DND-41 (cell line): ENCODE data around the gene PTDSS2.

Source experiments
- ATAC-seq: fragments of 200-7000 bp; cut with Tn5 transposase; 3 replicates; pipeline ENCODE4 v1.9.1; 2021; ENCODE audit warnings: low read depth; ENCODE audit not compliant: insufficient read depth
- DNase-seq: peaks from one replicate; pipeline ENCODE4 v3.0.0-alpha.2; 2020
- H2AFZ ChIP-seq: 2 replicates; pipeline ENCODE4 v1.6.0; 2012; ENCODE audit warnings: low read depth, low read length
- H3K27ac ChIP-seq: 2 replicates; pipeline ENCODE4 v1.5.1; 2012; ENCODE audit warnings: low read length, inconsistent platforms
- H3K27me3 ChIP-seq: fragments of 200-600 bp; sonication (generic); 2 replicates; pipeline ENCODE4 v1.6.0; 2012; ENCODE audit warnings: low read length, mild to moderate bottlenecking, inconsistent platforms; ENCODE audit not compliant: insufficient read depth, poor library complexity
- H3K36me3 ChIP-seq: 2 replicates; pipeline ENCODE4 v1.5.1; 2012; ENCODE audit warnings: low read length, inconsistent platforms; ENCODE audit not compliant: insufficient read depth
- H3K4me1 ChIP-seq: 2 replicates; pipeline ENCODE4 v1.5.1; 2012; ENCODE audit warnings: mild to moderate bottlenecking, low read length; ENCODE audit not compliant: insufficient read depth
- H3K4me2 ChIP-seq: 2 replicates; pipeline ENCODE4 v1.6.0; 2012; ENCODE audit warnings: mild to moderate bottlenecking, moderate library complexity, low read length, inconsistent platforms; ENCODE audit not compliant: insufficient read depth
- H3K4me3 ChIP-seq, 2 experiments: fragments of 200-600 bp in 1 of 2; shearing (Covaris generic) in 1 of 2; 2 replicates each; pipeline ENCODE4 v1.5.1; 2012 to 2016; ENCODE audit warnings: inconsistent platforms in 2 of 2, low read length in 2 of 2, mild to moderate bottlenecking in 2 of 2, low read depth in 1 of 2, moderate library complexity in 1 of 2
- H3K79me2 ChIP-seq: 2 replicates; pipeline ENCODE4 v1.6.0; 2012; ENCODE audit warnings: low read length, inconsistent platforms; ENCODE audit not compliant: insufficient read depth
- H3K9ac ChIP-seq: 2 replicates; pipeline ENCODE4 v1.6.0; 2012; ENCODE audit warnings: low read depth, mild to moderate bottlenecking, inconsistent platforms, low read length, moderate library complexity
- H3K9me3 ChIP-seq: 2 replicates; pipeline ENCODE4 v1.5.1; 2012; ENCODE audit warnings: low read length, moderate library complexity, mild to moderate bottlenecking, inconsistent platforms; ENCODE audit not compliant: insufficient read depth, severe bottlenecking
- H4K20me1 ChIP-seq: 2 replicates; pipeline ENCODE4 v1.6.0; 2012; ENCODE audit warnings: low read length; ENCODE audit not compliant: insufficient read depth
- EZH2 ChIP-seq: IDR thresholded peaks from 3 replicates; pipeline ENCODE4 v1.6.1; 2012; ENCODE audit warnings: borderline replicate concordance, low read depth, mild to moderate bottlenecking, moderate library complexity, low read length, inconsistent platforms; ENCODE audit not compliant: severe bottlenecking
- TF ChIP-seq, protein P1 (sequence below): IDR thresholded peaks from 2 replicates; pipeline ENCODE4 v1.5.1; 2012; ENCODE audit warnings: borderline replicate concordance, low read length, moderate library complexity, mild to moderate bottlenecking; ENCODE audit not compliant: poor library complexity, severe bottlenecking; ENCODE audit errors: extremely low read depth

PTDSS2 gene

DNA sequence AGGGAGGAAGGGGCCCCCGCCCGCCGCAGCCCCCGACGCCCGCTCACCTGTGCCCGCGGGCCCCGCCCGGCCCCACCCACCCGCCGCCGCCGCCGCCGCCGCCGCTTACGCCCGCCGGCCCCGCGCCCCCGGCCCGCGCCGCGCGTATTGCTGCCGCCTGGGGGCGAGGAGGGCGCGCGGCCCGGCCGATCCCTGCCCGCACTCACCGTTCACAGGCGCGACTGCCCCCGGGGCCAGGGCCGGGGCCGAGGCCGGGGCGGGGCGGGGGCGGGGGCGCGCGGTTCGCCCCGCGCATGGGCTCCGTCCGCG is 85.1 kb downstream of the PTDSS2 start:
- H3K4me3 ChIP-seq: peak overlapping the region; percentile 96 to 98; a peak in 3 of 4 replicates
- H3K9ac ChIP-seq: peak overlapping the region; percentile 88
- H2AFZ ChIP-seq: no peak overlapping the region
- TF ChIP-seq, protein P1, sequence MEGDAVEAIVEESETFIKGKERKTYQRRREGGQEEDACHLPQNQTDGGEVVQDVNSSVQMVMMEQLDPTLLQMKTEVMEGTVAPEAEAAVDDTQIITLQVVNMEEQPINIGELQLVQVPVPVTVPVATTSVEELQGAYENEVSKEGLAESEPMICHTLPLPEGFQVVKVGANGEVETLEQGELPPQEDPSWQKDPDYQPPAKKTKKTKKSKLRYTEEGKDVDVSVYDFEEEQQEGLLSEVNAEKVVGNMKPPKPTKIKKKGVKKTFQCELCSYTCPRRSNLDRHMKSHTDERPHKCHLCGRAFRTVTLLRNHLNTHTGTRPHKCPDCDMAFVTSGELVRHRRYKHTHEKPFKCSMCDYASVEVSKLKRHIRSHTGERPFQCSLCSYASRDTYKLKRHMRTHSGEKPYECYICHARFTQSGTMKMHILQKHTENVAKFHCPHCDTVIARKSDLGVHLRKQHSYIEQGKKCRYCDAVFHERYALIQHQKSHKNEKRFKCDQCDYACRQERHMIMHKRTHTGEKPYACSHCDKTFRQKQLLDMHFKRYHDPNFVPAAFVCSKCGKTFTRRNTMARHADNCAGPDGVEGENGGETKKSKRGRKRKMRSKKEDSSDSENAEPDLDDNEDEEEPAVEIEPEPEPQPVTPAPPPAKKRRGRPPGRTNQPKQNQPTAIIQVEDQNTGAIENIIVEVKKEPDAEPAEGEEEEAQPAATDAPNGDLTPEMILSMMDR: no peak
- no peak for TF ChIP-seq EZH2
- no peak for ATAC-seq
- H3K36me3 ChIP-seq: peaks cover 35% of the 10 kb centered on the region
- peaks cover 41% of the 10 kb centered on the region for H3K4me1 ChIP-seq
- peak overlapping the region; percentile 98 for H3K4me2 ChIP-seq
- peaks cover 18% of the 10 kb centered on the region for H3K79me2 ChIP-seq
- H3K27ac ChIP-seq: no peak overlapping the region
- no peak for DNase-seq
- H3K9me3 ChIP-seq: no peaks in the 10 kb centered on the region
- H4K20me1 ChIP-seq: peaks cover 36% of the 10 kb centered on the region
- H3K27me3 ChIP-seq: no peaks in the 10 kb centered on the region

DNA sequence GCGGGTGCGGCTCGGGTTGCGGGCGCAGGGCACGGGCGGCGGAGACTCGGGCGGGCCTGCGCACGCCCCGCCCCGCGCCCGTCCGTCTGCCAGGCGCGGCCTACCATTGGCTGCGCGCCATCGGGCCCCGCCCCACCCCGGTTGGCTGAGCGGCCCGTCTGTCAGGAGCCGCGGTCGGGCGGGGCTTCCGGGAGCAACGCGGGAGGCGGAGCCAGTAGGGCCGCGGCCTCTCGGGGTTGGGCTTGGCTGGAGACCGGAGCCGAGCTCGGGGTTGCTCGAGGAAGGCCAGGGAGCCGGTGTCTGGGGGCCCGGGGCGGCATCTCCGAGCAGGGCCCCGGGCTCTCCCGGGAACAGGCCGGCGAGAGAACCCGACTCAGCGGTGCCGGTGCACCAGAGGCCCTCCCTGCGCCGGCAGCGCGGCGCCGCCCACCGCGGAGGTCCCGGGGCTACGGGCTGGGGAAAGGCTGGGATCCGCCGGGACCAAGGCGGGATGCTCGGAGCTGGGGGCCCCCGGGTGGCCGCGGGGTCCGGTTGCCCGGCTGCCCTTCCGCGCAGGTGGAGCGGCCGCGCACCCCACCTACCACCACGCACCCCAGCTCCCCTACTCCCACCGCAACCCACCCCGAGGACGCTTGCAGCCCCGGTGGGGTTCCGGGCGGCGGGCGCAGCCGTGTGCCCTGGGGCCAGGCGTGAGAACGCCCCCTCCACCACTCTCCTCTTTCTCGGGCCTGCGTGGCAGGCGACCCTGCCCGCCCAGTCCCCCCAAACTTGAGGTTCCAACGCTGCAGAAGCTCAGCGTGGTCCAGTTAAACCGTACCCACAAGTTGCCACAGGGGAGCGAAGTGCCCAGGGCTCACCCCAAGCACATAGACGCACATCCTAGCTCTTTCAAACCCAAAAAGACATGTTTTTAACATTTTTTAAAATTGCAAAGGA is 85.7 kb downstream of the PTDSS2 start, which contains the start of gene HRAS:
Gene HRAS (minus strand): TSS at position 58 of the 936 bp plus-strand sequence.
- H3K4me3 ChIP-seq: peak within 1 kb of the TSS; percentile 96 to 98
- ATAC-seq: peak; percentile 94
- H3K4me2 ChIP-seq: peak within 1 kb of the TSS; percentile 98
- peak within 1 kb of the TSS; percentile 87 for H2AFZ ChIP-seq
- H3K9ac ChIP-seq: peak within 1 kb of the TSS; percentile 88
- H3K27ac ChIP-seq: peak within 1 kb of the TSS; percentile 76
- TF ChIP-seq EZH2: no peak
- TF ChIP-seq, protein P1: no peak
- H3K9me3 ChIP-seq: no peaks in the 10 kb centered on the region
- peaks cover 18% of the 10 kb centered on the region for H3K79me2 ChIP-seq
- peaks cover 41% of the 10 kb centered on the region for H3K4me1 ChIP-seq
- H3K27me3 ChIP-seq: no peaks in the 10 kb centered on the region
- peak; percentile 95 for DNase-seq
- H4K20me1 ChIP-seq: peaks cover 36% of the 10 kb centered on the region
- H3K36me3 ChIP-seq: peaks cover 35% of the 10 kb centered on the region

DNA sequence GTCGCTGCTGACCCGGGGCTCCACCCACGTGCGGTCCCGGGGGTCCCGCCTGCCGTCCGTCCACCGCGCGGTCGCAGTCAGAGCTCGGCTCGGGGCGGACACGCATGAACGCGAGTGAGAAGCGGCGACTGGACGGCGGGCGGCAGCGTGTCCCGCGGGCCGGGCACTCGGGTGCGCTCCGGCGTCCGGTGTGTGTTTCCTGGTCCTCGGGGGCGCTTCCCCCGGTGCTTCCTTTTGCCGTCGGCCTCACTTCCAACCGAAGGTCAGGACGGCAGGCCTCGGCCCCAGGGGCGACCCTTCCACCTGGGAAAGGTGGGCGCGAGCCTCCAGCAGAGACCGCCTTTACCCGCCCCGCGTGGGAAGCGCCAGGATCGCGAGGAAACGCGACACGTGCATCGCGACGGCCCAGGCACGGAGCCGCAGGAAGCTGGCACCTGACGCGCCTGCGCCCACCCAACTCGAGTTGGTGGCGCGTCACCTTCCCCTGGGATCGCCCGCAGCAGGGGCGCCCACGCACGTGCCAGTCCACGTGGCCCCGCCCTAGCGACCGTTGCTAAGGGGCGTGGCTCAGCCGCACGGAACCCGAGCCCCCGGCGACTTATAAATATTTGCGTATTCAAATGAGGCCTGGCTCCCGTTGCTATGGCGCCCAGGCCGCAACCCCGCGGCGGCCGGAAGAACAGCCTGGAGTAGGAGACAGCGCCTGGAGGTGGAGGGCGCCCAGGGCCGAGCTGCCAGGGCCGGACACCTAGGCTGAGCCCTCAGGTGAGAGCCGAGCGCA is 87.0 kb downstream of the PTDSS2 start, which contains the start of gene LRRC56:
Gene LRRC56 (plus strand): TSS at position 687 of the 781 bp plus-strand sequence. CDS start 3,158 bp downstream, outside the sequence.
- Histone ChIP-seq H3K9me3 (no peaks in the 10 kb centered on the region), H4K20me1 (peaks cover 27% of the 10 kb centered on the region), H3K9ac (peak within 1 kb of the TSS; percentile 88; the same call in 1 of the 2 replicates), H2AFZ (no peak within 1 kb of the TSS), H3K4me2 (peak within 1 kb of the TSS; percentile 98), H3K4me1 (peaks cover 41% of the 10 kb centered on the region), H3K36me3 (peaks cover 24% of the 10 kb centered on the region), H3K27ac (no peak within 1 kb of the TSS), H3K4me3 (peak within 1 kb of the TSS in 1 of 2 experiments; percentile 96; a peak in 1 of 4 replicates), H3K79me2 (peaks cover 18% of the 10 kb centered on the region), H3K27me3 (no peaks in the 10 kb centered on the region)
- TF ChIP-seq EZH2: no peak
- TF ChIP-seq, protein P1: no peak
- peak; percentile 80 for DNase-seq
- peak; percentile 20; the same call in 2 of the 3 replicates for ATAC-seq
